K562 (cell line): ENCODE measurements around the gene TSTD1. TPM values are rescaled to one million over a fixed set of nuclear protein-coding genes. Genes with fewer than 3 reads are reported as not detected.

ENCODE experiments used
- ARHGAP35 ChIP-seq: fragments of 450-650 bp; IDR thresholded peaks from 2 replicates; pipeline ENCODE4 v1.6.1; 2018; ENCODE audit not compliant: partially characterized antibody
- ATF4 ChIP-seq: fragments of 450-650 bp; formaldehyde crosslinking; IDR thresholded peaks from 2 replicates; pipeline ENCODE4 v1.4.0; 2022; ENCODE audit warnings: mild to moderate bottlenecking, moderate library complexity
- FOXP1 ChIP-seq: sonication (generic); formaldehyde crosslinking; IDR thresholded peaks from 2 replicates; pipeline ENCODE4 v1.8.0; 2022; ENCODE audit warnings: mild to moderate bottlenecking, missing genetic modification reagents
- HMG20A ChIP-seq: fragments of 450-650 bp; formaldehyde crosslinking; conservative IDR thresholded peaks from 2 replicates; pipeline ENCODE4 v1.4.0; 2020; ENCODE audit warnings: mild to moderate bottlenecking, mixed read lengths
- HSF4 ChIP-seq: fragments of 250-450 bp; sonication (Bioruptor Pico); IDR thresholded peaks from 2 replicates; pipeline ENCODE4 v2.1.2; 2022; ENCODE audit warnings: mild to moderate bottlenecking, moderate library complexity, borderline replicate concordance
- OTX1 ChIP-seq: fragments of 450-650 bp; formaldehyde crosslinking; IDR thresholded peaks from 2 replicates; pipeline ENCODE4 v1.4.0; 2022; ENCODE audit warnings: mild to moderate bottlenecking
- POLR2AphosphoS2 ChIP-seq: IDR thresholded peaks from 2 replicates; pipeline ENCODE4 v1.6.1; 2012; ENCODE audit warnings: low read length, improper control_type of control experiment
- PPARD ChIP-seq: fragments of 250-450 bp; sonication (Bioruptor Pico); IDR thresholded peaks from 2 replicates; pipeline ENCODE4 v1.8.0; 2022; ENCODE audit warnings: inconsistent platforms, mild to moderate bottlenecking, moderate library complexity
- PYGO2 ChIP-seq: fragments of 450-650 bp; IDR thresholded peaks from 2 replicates; pipeline ENCODE4 v1.6.1; 2016; ENCODE audit warnings: mild to moderate bottlenecking, missing genetic modification characterization, moderate library complexity, missing compliant biosample characterization
- RBM17 ChIP-seq: fragments of 200-400 bp; formaldehyde crosslinking; IDR thresholded peaks from 2 replicates; pipeline ENCODE4 v1.6.1; 2017; ENCODE audit warnings: low read depth, mild to moderate bottlenecking, low read length, borderline replicate concordance
- RBM34 ChIP-seq: fragments of 200-400 bp; formaldehyde crosslinking; IDR thresholded peaks from 2 replicates; pipeline ENCODE4 v1.6.1; 2018; ENCODE audit warnings: low read length, borderline replicate concordance; ENCODE audit not compliant: insufficient read depth
- TAF7 ChIP-seq: fragments of 450-650 bp; IDR thresholded peaks from 2 replicates; pipeline ENCODE4 v1.6.1; 2016; ENCODE audit warnings: missing genetic modification characterization, missing compliant biosample characterization
- TSHZ1 ChIP-seq: fragments of 250-450 bp; sonication (Bioruptor Pico); IDR thresholded peaks from 2 replicates; pipeline ENCODE4 v1.4.0; 2020; ENCODE audit warnings: mild to moderate bottlenecking, moderate library complexity
- ZFP36 ChIP-seq: fragments of 150-350 bp; IDR thresholded peaks from 2 replicates; pipeline ENCODE4 v1.6.1; 2018; ENCODE audit warnings: low read length, low read depth; ENCODE audit not compliant: partially characterized antibody
- ZNF143 ChIP-seq: sonication (generic); formaldehyde crosslinking; IDR thresholded peaks from 2 replicates; pipeline ENCODE4 v1.9.0; 2022; ENCODE audit warnings: mild to moderate bottlenecking, missing genetic modification reagents
- ZNF408 ChIP-seq: fragments of 250-450 bp; sonication (Bioruptor Pico); IDR thresholded peaks from 2 replicates; pipeline ENCODE4 v1.4.0; 2020; ENCODE audit warnings: low read depth, mild to moderate bottlenecking, moderate library complexity
- ZNF77 ChIP-seq: fragments of 250-450 bp; sonication (Bioruptor Pico); IDR thresholded peaks from 2 replicates; pipeline ENCODE4 v1.5.0; 2020
- polyA plus RNA-seq, 8 experiments: library from polyadenylated mRNA; depleted of rRNA in 4 of 8; stranded (reverse) in 5 of 8; unstranded in 3 of 8; fragments of >200 nt; fragmentation: Nextera tagmentation in 2 of 8; fragmentation: Illumina TruSeq in 1 of 8; extraction: Ambion mirVana in 2 of 8; extraction: Trizol in 1 of 8; gene quantifications; 2 replicates each; pipeline versions ENCODE4 v1.2.1 to v1.2.3, GENCODE V29; 2011 to 2014; ENCODE audit warnings: inconsistent platforms in 1 of 8, missing spikeins in 1 of 8
- total RNA-seq, 7 experiments: library from RNA; depleted of rRNA in 6 of 7; stranded (reverse); fragments of >200 nt in 6 of 7; fragmentation: Illumina TruSeq in 2 of 7; extraction: Trizol in 2 of 7; gene quantifications; 2 replicates each; pipeline versions ENCODE4 v1.2.1 to v1.2.3, GENCODE V29; 2011 to 2021; ENCODE audit warnings: low replicate concordance in 1 of 7
- TF ChIP-seq, protein P1 (sequence below): sonication (generic); formaldehyde crosslinking; IDR thresholded peaks from 2 replicates; pipeline ENCODE4 v1.8.1; 2023; ENCODE audit warnings: mild to moderate bottlenecking, missing genetic modification reagents

Gene TSTD1
- total and polyA plus RNA-seq, 9 of the 15 experiments (the other 6 are each of a cell fraction or from before 2014, with no cell fraction given), result 0.23 to 0.53 TPM; not detected in 7

GRCh38 chr1:161044908-161045735, 6.4 kb upstream of the TSTD1 start (continued):
- TF ChIP-seq, protein P1, sequence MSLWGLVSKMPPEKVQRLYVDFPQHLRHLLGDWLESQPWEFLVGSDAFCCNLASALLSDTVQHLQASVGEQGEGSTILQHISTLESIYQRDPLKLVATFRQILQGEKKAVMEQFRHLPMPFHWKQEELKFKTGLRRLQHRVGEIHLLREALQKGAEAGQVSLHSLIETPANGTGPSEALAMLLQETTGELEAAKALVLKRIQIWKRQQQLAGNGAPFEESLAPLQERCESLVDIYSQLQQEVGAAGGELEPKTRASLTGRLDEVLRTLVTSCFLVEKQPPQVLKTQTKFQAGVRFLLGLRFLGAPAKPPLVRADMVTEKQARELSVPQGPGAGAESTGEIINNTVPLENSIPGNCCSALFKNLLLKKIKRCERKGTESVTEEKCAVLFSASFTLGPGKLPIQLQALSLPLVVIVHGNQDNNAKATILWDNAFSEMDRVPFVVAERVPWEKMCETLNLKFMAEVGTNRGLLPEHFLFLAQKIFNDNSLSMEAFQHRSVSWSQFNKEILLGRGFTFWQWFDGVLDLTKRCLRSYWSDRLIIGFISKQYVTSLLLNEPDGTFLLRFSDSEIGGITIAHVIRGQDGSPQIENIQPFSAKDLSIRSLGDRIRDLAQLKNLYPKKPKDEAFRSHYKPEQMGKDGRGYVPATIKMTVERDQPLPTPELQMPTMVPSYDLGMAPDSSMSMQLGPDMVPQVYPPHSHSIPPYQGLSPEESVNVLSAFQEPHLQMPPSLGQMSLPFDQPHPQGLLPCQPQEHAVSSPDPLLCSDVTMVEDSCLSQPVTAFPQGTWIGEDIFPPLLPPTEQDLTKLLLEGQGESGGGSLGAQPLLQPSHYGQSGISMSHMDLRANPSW (CRISPR knock-in tag), result no peak
- TF ChIP-seq RBM34 (no peak), TAF7 (tag) (no peak), ATF4 (CRISPR knock-in tag) (no peak; the same call in 1 of the 2 replicates), FOXP1 (CRISPR knock-in tag) (no peak), HMG20A (no peak), PPARD (CRISPR knock-in tag) (no peak), RBM17 (no peak), ZNF77 (no peak), ARHGAP35 (no peak), ZFP36 (no peak), ZNF408 (CRISPR knock-in tag) (no peak), PYGO2 (tag) (no peak), HSF4 (CRISPR knock-in tag) (no peak), OTX1 (CRISPR knock-in tag) (no peak), ZNF143 (CRISPR knock-in tag) (no peak), TSHZ1 (CRISPR knock-in tag) (no peak), POLR2AphosphoS2 (no peak)
